ENCODE data around the gene MISP3. TPM values are rescaled to one million over a fixed set of nuclear protein-coding genes. Genes with fewer than 3 reads are reported as not detected.

The MISP3 gene
- total and polyA plus RNA-seq, 8 donors, result 6.4 to 21.4 (median 8.3) TPM

GRCh38 chr19:14094854-14095253, 22.3 kb downstream of the MISP3 start:
- no peak for TF ChIP-seq CTCF (IDR thresholded peaks at IDR 0.05)
- Histone ChIP-seq H3K27me3 (no peaks in the 10 kb centered on the region), H3K36me3 (no peaks in the 10 kb centered on the region), H3K27ac (no peak overlapping the region), H3K4me3 (no peak overlapping the region), H3K4me1 (no peaks in the 10 kb centered on the region), H3K9me3 (no peaks in the 10 kb centered on the region)
- ATAC-seq (no peak), FAIRE-seq (no peak), DNase-seq (no peak)
- intact Hi-C loops (cut with DNase I), result no loop called here
- WGBS, 2 donors, result 52 to 56% methylated on average over 7 of the region's 7 CpGs

- no peak for TF ChIP-seq CTCF (IDR thresholded peaks at IDR 0.05)
- no peak overlapping the region for H3K4me3 ChIP-seq
- DNase-seq, result no peak
- no peak for ATAC-seq
- no peak for FAIRE-seq
- no peaks in the 10 kb centered on the region for H3K27me3 ChIP-seq
- 94 to 97% methylated on average over 8 to 11 of the region's 11 CpGs for WGBS, 2 donors
- H3K27ac ChIP-seq, result no peak overlapping the region
- no peaks in the 10 kb centered on the region for H3K9me3 ChIP-seq
- H3K4me1 ChIP-seq, result no peaks in the 10 kb centered on the region
- H3K36me3 ChIP-seq, result peaks cover 0 to 7% (median 4%) of the 10 kb centered on the region in 3 donors
- intact Hi-C loops (cut with DNase I), result no loop called here
These were observed 23.8 kb downstream of the MISP3 start for GRCh38 chr19:14096272-14096992.

- no peak overlapping the region for H3K4me3 ChIP-seq
- ATAC-seq (no peak), DNase-seq (no peak), FAIRE-seq (no peak)
- no peak for TF ChIP-seq CTCF (IDR thresholded peaks at IDR 0.05)
- 77 to 82% methylated on average over 16 to 21 of the region's 21 CpGs for WGBS, 2 donors
- no peaks in the 10 kb centered on the region for H3K27me3 ChIP-seq
- H3K36me3 ChIP-seq, result peaks cover 0 to 7% (median 4%) of the 10 kb centered on the region in 3 donors
- H3K4me1 ChIP-seq, result no peaks in the 10 kb centered on the region
- no peak overlapping the region for H3K27ac ChIP-seq
- intact Hi-C loops (cut with DNase I), result no loop called here
- H3K9me3 ChIP-seq, result no peaks in the 10 kb centered on the region
These were observed 25.1 kb downstream of the MISP3 start for GRCh38 chr19:14097532-14098151.

- H3K36me3 ChIP-seq, result peaks cover 0 to 7% (median 4%) of the 10 kb centered on the region in 3 donors
- FAIRE-seq, result no peak
These were observed 28.5 kb downstream of the MISP3 start for GRCh38 chr19:14101003-14101545.

More at GRCh38 chr19:14101003-14101545, 28.5 kb downstream of the MISP3 start:
- TF ChIP-seq CTCF (IDR thresholded peaks at IDR 0.05), result no peak
- no peak for DNase-seq
- WGBS, 2 donors, result 91 to 95% methylated on average over 6 of the region's 6 CpGs
- intact Hi-C loops (cut with DNase I), result no loop called here
- H3K4me3 ChIP-seq, result no peak overlapping the region
- H3K27me3 ChIP-seq, result no peaks in the 10 kb centered on the region
- no peaks in the 10 kb centered on the region for H3K9me3 ChIP-seq
- H3K4me1 ChIP-seq, result no peaks in the 10 kb centered on the region
- no peak overlapping the region for H3K27ac ChIP-seq
- no peak for ATAC-seq
